Upper lobe of right lung (tissue), 1 donor: ENCODE measurements around the gene SNRNP25. TPM values are rescaled to one million over a fixed set of nuclear protein-coding genes. Genes with fewer than 3 reads are reported as not detected.
"Not testable (repeated sequence)": the region's sequence is repeated elsewhere in the genome, so short reads cannot be mapped to it uniquely, and the experiment has no call there.

Experiments used
- ATAC-seq: fragments of 200-7000 bp; cut with Tn5 transposase; one replicate; pipeline ENCODE4 v1.9.1; 2020; ENCODE audit warnings: mild to moderate bottlenecking, moderate library complexity
- DNase-seq: peaks from one replicate; pipeline ENCODE4 v3.0.0-alpha.2; 2020
- H3K27ac ChIP-seq: fragments of 200-600 bp; one replicate; pipeline ENCODE4 v1.8.0; 2022
- H3K27me3 ChIP-seq: fragments of 200-600 bp; one replicate; pipeline ENCODE4 v1.8.0; 2022; ENCODE audit warnings: mild to moderate bottlenecking
- H3K36me3 ChIP-seq: fragments of 200-600 bp; one replicate; pipeline ENCODE4 v1.8.0; 2022
- H3K4me1 ChIP-seq: fragments of 200-600 bp; one replicate; pipeline ENCODE4 v1.8.0; 2022
- H3K4me3 ChIP-seq: fragments of 200-600 bp; one replicate; pipeline ENCODE4 v1.8.0; 2022; ENCODE audit warnings: mild to moderate bottlenecking
- H3K9me3 ChIP-seq: fragments of 200-600 bp; one replicate; pipeline ENCODE4 v1.8.0; 2022
- intact Hi-C: fragments of 100-400 bp; cut with DNase I; formaldehyde crosslinking; loops from one replicate; pipeline ENCODE4 v1.11.0; 2022
- long read RNA-seq: library from polyadenylated mRNA; unstranded; transcript quantifications from one replicate; pipeline ENCODE4 v2.0.0, GENCODE V29; 2021
- total RNA-seq: library from RNA; stranded (reverse); fragmentation: NEBNext Ultra II Directional; extraction: Animal tissue kit (Norgen Biotek cat#: 25700); gene quantifications from one replicate; pipeline ENCODE4 v1.2.1, GENCODE V29; 2021
- TF ChIP-seq, protein P1 (sequence below): fragments of 200-600 bp; IDR thresholded peaks from one replicate; pipeline ENCODE4 v1.8.0; 2022; ENCODE audit warnings: antibody characterized with exemption
- donor health status: DM: no; HTN: yes; CAD: no; lungs with severe emphysema.

The SNRNP25 gene
- total RNA-seq, result 11.6 TPM
- long read RNA-seq, transcript SNRNP25-201 (5 exons, 1,905 nt), result major isoform, 13 of 14 reads
- long read RNA-seq, partial matches to known transcripts, result 0 of 14 reads
- long read RNA-seq, other reads (novel, unspliced or antisense), result 0 of 14 reads

DNA sequence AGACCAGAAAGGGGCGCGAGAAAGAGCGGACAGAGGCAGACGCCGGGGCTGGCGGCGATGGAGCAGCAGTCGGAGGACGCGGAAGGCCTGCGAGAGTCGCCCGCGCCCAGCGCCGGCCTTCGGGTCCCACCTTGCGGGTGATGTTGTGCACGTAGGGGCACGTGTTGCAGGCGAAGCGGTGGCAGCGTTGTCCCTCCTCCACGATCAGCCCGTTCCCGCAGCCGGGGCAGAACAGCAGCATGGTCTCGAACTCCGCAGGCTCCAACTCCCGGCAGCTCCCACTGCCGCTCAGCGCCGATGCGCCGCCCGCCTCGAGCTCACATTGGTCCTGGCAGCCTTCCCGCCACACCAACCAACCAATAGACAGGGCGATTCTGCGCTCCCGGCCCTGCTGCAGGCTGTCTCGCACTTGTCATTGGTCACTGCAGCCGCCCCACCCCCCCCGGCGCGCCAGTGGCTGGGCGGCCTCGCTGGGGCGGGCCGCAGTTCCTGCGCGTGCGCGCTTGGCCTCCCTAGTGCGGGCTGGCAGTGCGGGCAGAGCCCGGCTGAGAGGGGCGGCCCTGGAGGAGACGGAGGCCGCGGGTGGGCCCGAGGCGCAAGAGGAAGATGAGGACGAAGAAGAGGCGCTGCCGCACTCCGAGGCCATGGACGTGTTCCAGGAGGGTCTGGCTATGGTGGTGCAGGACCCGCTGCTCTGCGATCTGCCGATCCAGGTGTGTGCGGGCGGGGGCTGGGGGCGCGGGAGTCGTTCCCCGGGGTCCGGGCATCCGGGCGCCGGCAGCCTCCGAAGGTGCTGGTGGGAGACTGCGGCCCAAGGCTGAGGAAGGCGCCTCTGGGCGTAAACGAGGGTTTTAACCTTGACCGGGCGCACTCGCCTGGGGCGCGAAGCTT, at the start of gene SNRNP25, which contains the start of gene POLR3K:
Gene SNRNP25, plus strand, starts transcription at position 483 of the 891 bp plus-strand sequence. Its CDS starts 189 bp downstream, at position 672.
Gene POLR3K, minus strand, starts transcription at position 263 of the 891 bp plus-strand sequence. Its CDS starts 22 bp downstream, at position 241.
- Histone ChIP-seq H3K4me3 (peak within 1 kb of the TSS; percentile 90), H3K9me3 (no peaks in the 10 kb centered on the region), H3K36me3 (peaks cover 23% of the 10 kb centered on the region), H3K4me1 (peaks cover 10% of the 10 kb centered on the region), H3K27ac (peak within 1 kb of the TSS; percentile 76), H3K27me3 (no peaks in the 10 kb centered on the region)
- ATAC-seq (peak; percentile 97), DNase-seq (peak; percentile 99)
- TF ChIP-seq, protein P1, sequence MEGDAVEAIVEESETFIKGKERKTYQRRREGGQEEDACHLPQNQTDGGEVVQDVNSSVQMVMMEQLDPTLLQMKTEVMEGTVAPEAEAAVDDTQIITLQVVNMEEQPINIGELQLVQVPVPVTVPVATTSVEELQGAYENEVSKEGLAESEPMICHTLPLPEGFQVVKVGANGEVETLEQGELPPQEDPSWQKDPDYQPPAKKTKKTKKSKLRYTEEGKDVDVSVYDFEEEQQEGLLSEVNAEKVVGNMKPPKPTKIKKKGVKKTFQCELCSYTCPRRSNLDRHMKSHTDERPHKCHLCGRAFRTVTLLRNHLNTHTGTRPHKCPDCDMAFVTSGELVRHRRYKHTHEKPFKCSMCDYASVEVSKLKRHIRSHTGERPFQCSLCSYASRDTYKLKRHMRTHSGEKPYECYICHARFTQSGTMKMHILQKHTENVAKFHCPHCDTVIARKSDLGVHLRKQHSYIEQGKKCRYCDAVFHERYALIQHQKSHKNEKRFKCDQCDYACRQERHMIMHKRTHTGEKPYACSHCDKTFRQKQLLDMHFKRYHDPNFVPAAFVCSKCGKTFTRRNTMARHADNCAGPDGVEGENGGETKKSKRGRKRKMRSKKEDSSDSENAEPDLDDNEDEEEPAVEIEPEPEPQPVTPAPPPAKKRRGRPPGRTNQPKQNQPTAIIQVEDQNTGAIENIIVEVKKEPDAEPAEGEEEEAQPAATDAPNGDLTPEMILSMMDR, result no peak
- intact Hi-C loops, result no loop called here

DNA sequence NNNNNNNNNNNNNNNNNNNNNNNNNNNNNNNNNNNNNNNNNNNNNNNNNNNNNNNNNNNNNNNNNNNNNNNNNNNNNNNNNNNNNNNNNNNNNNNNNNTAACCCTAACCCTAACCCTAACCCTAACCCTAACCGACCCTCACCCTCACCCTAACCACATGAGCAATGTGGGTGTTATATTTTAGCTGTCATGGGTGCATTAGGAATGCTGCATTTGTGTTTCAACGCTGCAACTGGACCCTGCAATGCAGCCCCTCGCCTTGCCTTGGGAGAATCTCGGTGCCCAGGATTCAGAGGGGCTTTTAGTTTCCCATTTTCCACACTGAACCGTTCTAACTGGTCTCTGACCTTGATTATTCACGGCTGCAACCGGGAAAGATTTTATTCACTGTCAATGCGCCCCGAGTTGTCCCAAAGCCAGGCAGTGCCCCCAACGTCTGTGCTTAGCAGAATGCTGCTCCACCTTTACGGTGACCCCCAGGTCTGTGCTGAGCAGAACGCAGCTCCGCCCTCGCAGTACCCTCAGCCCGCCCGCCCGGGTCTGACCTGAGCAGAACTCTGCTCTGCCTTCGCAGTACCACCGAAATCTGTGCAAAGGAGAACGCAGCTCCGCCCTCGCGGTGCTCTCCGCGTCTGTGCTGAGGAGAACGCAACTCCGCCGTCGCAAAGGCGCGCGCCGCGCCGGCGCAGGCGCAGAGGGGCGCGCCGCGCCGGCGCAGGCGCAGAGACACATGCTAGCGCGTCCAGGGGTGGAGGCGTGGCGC, 43.5 kb upstream of the SNRNP25 start:
- H3K27ac ChIP-seq, result no peak overlapping the region
- intact Hi-C loops, result no loop called here
- H3K9me3 ChIP-seq, result no peaks in the 10 kb centered on the region
- no peak overlapping the region for H3K4me3 ChIP-seq
- TF ChIP-seq, protein P1, result no peak
- DNase-seq (no peak), ATAC-seq (peak; percentile 85)
- H3K27me3 ChIP-seq, result no peaks in the 10 kb centered on the region
- no peaks in the 10 kb centered on the region for H3K36me3 ChIP-seq
- no peaks in the 10 kb centered on the region for H3K4me1 ChIP-seq

DNA sequence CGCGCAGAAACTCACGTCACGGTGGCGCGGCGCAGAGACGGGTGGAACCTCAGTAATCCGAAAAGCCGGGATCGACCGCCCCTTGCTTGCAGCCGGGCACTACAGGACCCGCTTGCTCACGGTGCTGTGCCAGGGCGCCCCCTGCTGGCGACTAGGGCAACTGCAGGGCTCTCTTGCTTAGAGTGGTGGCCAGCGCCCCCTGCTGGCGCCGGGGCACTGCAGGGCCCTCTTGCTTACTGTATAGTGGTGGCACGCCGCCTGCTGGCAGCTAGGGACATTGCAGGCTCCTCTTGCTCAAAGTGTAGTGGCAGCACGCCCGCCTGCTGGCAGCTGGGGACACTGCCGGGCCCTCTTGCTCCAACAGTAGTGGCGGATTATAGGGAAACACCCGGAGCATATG, 42.9 kb upstream of the SNRNP25 start:
- H3K4me3 ChIP-seq, H3K4me1 ChIP-seq, H3K27ac ChIP-seq, H3K36me3 ChIP-seq, intact Hi-C loops, ATAC-seq, H3K9me3 ChIP-seq, H3K27me3 ChIP-seq: not testable (repeated sequence)
- TF ChIP-seq, protein P1, result peak; percentile 49
- DNase-seq, result peak; percentile 96

DNA sequence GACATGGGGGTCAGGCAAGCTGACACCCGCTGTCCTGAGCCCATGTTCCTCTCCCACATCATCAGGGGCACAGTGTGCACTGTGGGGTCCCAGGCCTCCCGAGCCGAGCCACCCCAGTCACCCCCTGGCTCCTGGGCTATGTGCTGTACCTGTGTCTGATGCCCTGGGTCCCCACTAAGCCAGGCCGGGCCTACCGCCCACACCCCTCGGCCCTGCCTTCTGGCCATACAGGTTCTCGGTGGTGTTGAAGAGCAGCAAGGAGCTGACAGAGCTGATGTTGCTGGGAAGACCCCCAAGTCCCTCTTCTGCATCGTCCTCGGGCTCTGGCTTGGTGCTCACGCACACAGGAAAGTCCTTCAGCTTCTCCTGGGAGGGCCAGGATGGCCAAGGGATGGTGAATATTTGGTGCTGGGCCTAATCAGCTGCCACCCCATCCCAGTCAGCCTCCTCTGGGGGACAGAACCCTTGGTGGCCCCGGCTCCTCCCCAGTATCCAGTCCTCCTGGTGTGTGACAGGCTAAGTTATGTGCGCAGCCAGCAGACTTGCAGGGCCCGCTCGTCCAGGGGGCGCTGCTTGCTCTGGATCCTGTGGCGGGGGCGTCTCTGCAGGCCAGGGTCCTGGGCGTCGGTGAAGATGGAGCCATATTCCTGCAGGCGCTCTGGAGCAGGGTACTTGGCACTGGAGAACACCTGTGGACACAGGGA, 36.4 kb upstream of the SNRNP25 start:
- H3K9me3 ChIP-seq, H3K4me1 ChIP-seq, H3K27ac ChIP-seq, H3K4me3 ChIP-seq, H3K27me3 ChIP-seq, DNase-seq, ATAC-seq, intact Hi-C loops, H3K36me3 ChIP-seq: not testable (repeated sequence)

DNA sequence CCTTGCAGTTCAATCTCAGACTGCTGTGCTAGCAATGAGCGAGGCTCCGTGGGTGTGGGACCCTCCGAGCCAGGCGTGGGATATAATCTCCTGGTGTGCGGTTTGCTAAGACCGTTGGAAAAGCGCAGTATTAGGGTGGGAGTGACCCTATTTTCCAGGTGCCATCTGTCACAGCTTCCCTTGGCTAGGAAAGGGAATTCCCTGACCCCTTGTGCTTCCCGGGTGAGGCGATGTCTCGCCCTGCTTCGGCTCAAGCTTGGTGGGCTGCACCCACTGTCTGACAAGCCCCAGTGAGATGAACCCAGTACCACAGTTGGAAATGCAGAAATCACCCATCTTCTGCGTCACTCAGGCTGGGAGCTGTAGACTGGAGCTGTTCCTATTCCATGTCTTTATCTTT, 32.7 kb upstream of the SNRNP25 start:
- not testable (repeated sequence) for DNase-seq

DNA sequence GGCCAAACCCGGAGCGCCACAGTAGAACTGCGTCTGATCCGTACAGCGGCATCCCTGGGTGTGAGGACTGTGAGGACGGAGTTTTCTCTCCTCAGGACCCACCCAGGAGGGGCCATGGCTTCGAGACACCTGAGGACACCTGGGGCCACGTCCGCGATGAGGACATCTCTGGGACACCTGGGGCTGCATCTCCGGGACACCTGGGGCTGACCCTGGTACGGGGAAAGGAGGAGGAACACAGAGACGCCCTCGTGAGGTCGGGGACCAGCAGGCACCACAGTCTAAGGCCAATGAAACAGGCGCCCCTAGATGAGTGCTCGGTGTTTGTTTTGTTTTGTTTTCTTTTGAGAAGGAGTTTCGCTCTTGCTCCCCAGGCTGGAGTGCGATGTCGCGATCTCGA, 29.5 kb upstream of the SNRNP25 start:
- H3K4me3 ChIP-seq, result not testable (repeated sequence)

More for the DNA sequence above, 32.7 kb upstream of the SNRNP25 start:
- H3K36me3 ChIP-seq, H3K4me3 ChIP-seq, H3K27me3 ChIP-seq, H3K4me1 ChIP-seq, ATAC-seq, intact Hi-C loops, H3K9me3 ChIP-seq, H3K27ac ChIP-seq: not testable (repeated sequence)

DNA sequence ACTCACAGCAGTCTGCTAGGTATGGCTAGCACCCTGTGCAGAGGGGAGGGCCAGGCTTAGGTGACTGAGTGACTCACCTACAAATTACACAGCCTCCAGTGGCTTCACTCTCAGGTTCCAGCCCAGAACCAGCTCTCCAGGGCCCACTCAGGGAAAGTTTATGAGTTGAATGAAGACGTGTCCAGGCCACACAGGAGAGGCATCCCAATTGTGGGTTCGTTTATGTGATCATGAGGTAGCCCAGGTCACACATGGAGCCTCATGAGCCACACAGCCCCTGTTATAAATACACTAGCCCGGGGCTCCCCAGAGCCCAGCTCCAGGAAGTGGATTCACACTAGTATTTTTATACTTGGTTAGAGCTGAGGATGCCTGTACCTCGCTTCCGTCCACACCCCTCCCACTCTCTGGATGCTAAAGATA, 27.7 kb upstream of the SNRNP25 start:
- H3K36me3 ChIP-seq, H3K4me1 ChIP-seq, H3K9me3 ChIP-seq, H3K27ac ChIP-seq, ATAC-seq, H3K27me3 ChIP-seq, H3K4me3 ChIP-seq, DNase-seq, intact Hi-C loops: not testable (repeated sequence)

More for the DNA sequence above, 29.5 kb upstream of the SNRNP25 start:
- H3K27ac ChIP-seq, DNase-seq, H3K27me3 ChIP-seq, H3K36me3 ChIP-seq, H3K4me1 ChIP-seq, intact Hi-C loops, H3K9me3 ChIP-seq: not testable (repeated sequence)
- ATAC-seq, result peak; percentile 11

DNA sequence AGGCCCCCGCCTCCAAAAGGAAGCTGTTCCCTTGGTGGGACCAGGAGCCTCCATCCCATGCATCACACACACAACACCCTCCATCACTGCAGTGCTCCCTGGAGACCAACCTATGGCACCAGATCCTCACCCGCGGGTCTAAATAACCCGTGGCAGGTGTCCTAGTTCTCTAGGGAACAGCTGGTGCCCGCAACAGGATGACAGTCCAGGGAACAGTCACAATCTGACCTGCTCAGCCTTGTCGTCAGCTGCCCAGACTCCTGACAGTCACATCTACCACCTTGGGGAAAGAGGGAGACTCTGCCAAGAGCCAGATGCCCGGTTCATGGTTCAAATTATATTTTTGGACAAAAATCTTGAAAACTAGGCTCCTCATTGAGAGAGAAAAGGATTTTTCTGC, 23.0 kb upstream of the SNRNP25 start:
- intact Hi-C loops, H3K36me3 ChIP-seq, H3K4me1 ChIP-seq, H3K4me3 ChIP-seq, H3K9me3 ChIP-seq, DNase-seq, H3K27ac ChIP-seq, H3K27me3 ChIP-seq, ATAC-seq: not testable (repeated sequence)

DNA sequence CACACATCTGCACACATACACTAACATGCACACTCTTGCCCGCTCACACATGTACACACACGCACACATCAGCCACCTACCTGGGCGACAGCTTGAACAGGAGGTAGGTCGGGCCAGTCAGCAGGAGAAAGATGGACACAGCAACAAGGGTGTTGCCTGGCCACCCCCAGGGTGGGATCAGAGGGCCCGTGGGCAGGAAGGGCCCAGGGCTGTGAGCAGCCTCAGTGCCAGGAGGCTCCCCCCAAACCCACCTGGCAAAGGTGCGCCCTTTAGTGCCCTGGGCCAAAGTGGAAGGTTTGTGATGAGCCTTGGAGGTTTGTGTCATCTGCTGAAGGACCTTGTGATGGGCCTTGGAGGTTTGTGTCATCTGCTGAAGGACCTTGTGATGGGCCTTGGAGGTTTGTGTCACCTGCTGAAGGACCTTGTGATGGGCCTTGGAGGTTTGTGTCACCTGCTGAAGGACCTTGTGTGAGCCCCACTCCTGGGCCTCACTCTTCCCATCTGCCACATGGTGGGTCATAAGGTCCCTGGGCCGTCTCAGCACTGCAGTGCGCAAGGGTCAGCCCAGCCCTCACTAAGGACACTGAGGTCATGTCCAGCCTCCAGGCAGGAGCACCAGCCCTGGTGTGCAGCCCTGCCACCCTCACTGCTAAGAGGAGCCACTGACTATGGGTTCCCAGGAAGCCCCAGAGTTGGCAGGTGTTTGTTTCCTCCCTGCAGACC, 20.3 kb upstream of the SNRNP25 start:
- H3K36me3 ChIP-seq, H3K9me3 ChIP-seq, H3K4me1 ChIP-seq, H3K27ac ChIP-seq, intact Hi-C loops, ATAC-seq, DNase-seq, H3K4me3 ChIP-seq, H3K27me3 ChIP-seq: not testable (repeated sequence)
